ENCODE results near the gene ANKS4B. TPM values are rescaled to one million over a fixed set of nuclear protein-coding genes. Genes with fewer than 3 reads are reported as not detected.
"Not testable (repeated sequence)": the region's sequence is repeated elsewhere in the genome, so short reads cannot be mapped to it uniquely, and the experiment has no call there.

The ANKS4B gene
- total and polyA plus RNA-seq, 2 of the 8 experiments (the other 6 are each of a cell fraction or from before 2014, with no cell fraction given): 0.06 to 0.15 TPM

DNA sequence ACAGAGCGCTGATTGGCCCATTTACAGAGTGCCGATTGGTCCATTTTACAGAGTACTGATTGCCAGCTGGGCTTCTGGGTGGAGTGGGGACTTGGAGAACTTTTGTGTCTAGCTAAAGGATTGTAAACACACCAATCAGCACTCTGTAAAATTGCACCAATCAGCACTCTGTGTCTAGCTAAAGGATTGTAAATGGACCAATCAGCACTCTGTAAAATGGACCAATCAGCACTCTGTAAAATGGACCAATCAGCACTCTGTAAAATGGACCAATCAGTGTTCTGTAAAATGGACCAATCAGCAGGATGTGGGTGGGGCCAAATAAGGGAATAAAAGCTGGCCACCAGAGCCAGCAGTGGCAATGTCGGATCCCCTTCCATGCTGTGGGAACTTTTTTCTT lies 56.3 kb downstream of the ANKS4B start:
- H3K9ac ChIP-seq (replicated peaks in 1 of 4; ENCODE audit: extremely low read depth in 1 of 4, low read depth in 3 of 4, low read length in 3 of 4); H4K8ac ChIP-seq (ENCODE audit: extremely low read depth, insufficient read depth, low read length); H3K27me3 ChIP-seq (replicated peaks in 1 of 4; ENCODE audit: control insufficient read depth in 3 of 4, extremely low read depth in 1 of 4, insufficient read depth in 3 of 4, low read length in 3 of 4): not testable (repeated sequence)

More for the DNA sequence above, 56.3 kb downstream of the ANKS4B start:
- H4K20me1 ChIP-seq (replicated peaks in 1 of 2; ENCODE audit: control insufficient read depth in 1 of 2, insufficient read depth in 2 of 2, low read length in 2 of 2); H2AK5ac ChIP-seq (ENCODE audit: low read depth, low read length); H4K91ac ChIP-seq (replicated peaks; ENCODE audit: insufficient read length, low read length); H3K4me2 ChIP-seq (ENCODE audit: insufficient read depth in 1 of 2, low read depth in 2 of 2, low read length in 2 of 2); DNase-seq (ENCODE audit: low read depth in 1 of 2, low spot score in 2 of 2); H3K56ac ChIP-seq (replicated peaks; ENCODE audit: insufficient read length, low read depth, low read length); POLR2A ChIA-PET (ENCODE audit: partially characterized antibody); H2BK5ac ChIP-seq (ENCODE audit: low read depth, low read length); H2BK120ac ChIP-seq (replicated peaks; ENCODE audit: low read depth, low read length); H3K4me3 ChIP-seq (ENCODE audit: extremely low read depth in 1 of 4, insufficient read depth in 2 of 4, low read depth in 3 of 4, low read length in 4 of 4); H3K27ac ChIP-seq (ENCODE audit: low read depth, low read length); H2BK12ac ChIP-seq (ENCODE audit: low read depth, low read length); H4K5ac ChIP-seq (ENCODE audit: insufficient read length, low read depth, low read length); H3K79me1 ChIP-seq (ENCODE audit: low read depth, low read length); H2BK15ac ChIP-seq (ENCODE audit: low read length); H3K23ac ChIP-seq (ENCODE audit: insufficient read length); H3K18ac ChIP-seq (ENCODE audit: extremely low read depth, low read length); H3K23me2 ChIP-seq (ENCODE audit: low read depth, low read length); H3K4me1 ChIP-seq (replicated peaks in 1 of 4; ENCODE audit: control insufficient read depth in 3 of 4, insufficient read depth in 4 of 4, low read length in 3 of 4); H3K9me3 ChIP-seq (ENCODE audit: insufficient read depth in 2 of 2, low read depth in 1 of 2, low read length in 1 of 2); H2AFZ ChIP-seq (ENCODE audit: low read length); H2BK20ac ChIP-seq (ENCODE audit: low read length); H3K14ac ChIP-seq (ENCODE audit: insufficient read length); H3K4ac ChIP-seq (replicated peaks; ENCODE audit: insufficient read length, low read depth, low read length); H3K79me2 ChIP-seq (ENCODE audit: control insufficient read depth in 1 of 2, insufficient read depth in 2 of 2, low read length in 2 of 2); H3K36me3 ChIP-seq (ENCODE audit: control insufficient read depth in 2 of 4, insufficient read depth in 4 of 4, low read length in 3 of 4); FAIRE-seq: not testable (repeated sequence)
- CTCF ChIA-PET (ENCODE audit: partially characterized antibody): interaction anchor here (1.3 to 2.0 kb wide), 2 partner anchors 13 to 101 kb away, joined by 5 read pairs; no protein-coding TSS in a partner anchor
- WGBS, 2 experiments (ENCODE audit: extremely low coverage in 1 of 2, insufficient coverage in 1 of 2, insufficient read length in 1 of 2, insufficient replicate concordance in 2 of 2, low coverage in 1 of 2, low lambda C conversion rate in 2 of 2, missing lambda C conversion rate in 1 of 2): 95% methylated on average over 3 of the region's 3 CpGs; no CpG with 5 or more reads in 1 of the 2 experiments

All from H1 (cell line).